HepG2 (cell line): ENCODE data around the gene TOR4A. TPM values are rescaled to one million over a fixed set of nuclear protein-coding genes. Genes with fewer than 3 reads are reported as not detected.
A peak's percentile ranks its signal among the peaks of the same experiment; 100 is the strongest.

Experiments
- ARID2 ChIP-seq: sonication (generic); formaldehyde crosslinking; IDR thresholded peaks from 2 replicates; pipeline ENCODE4 v1.8.1; 2022; ENCODE audit warnings: mild to moderate bottlenecking, missing genetic modification reagents, borderline replicate concordance
- ASH2L ChIP-seq: fragments of 300-600, 200-600 bp; sonication (generic); IDR thresholded peaks from 2 replicates; pipeline ENCODE4 v1.7.0; 2017; ENCODE audit warnings: low read depth, mild to moderate bottlenecking, moderate library complexity, mixed read lengths, low read length; ENCODE audit not compliant: insufficient read length
- ETV5 ChIP-seq: IDR thresholded peaks from 2 replicates; pipeline ENCODE4 v1.6.1; 2018; ENCODE audit warnings: missing biosample characterization, missing genetic modification reagents, inconsistent platforms, borderline replicate concordance
- HNRNPL ChIP-seq: fragments of 200-400 bp; formaldehyde crosslinking; IDR thresholded peaks from 2 replicates; pipeline ENCODE4 v1.6.1; 2017; ENCODE audit warnings: mild to moderate bottlenecking, low read depth, low read length
- KDM2A ChIP-seq: sonication (generic); formaldehyde crosslinking; IDR thresholded peaks from 2 replicates; pipeline ENCODE4 v1.4.0; 2020; ENCODE audit warnings: low read depth, missing genetic modification reagents, borderline replicate concordance
- MBNL3 ChIP-seq: fragments of 250-450 bp; sonication (Bioruptor Pico); conservative IDR thresholded peaks from 2 replicates; pipeline ENCODE4 v1.8.0; 2022; ENCODE audit warnings: mild to moderate bottlenecking, inconsistent platforms
- MXI1 ChIP-seq: IDR thresholded peaks from 3 replicates; pipeline ENCODE4 v1.6.1; 2012; ENCODE audit warnings: low read depth, low read length, inconsistent platforms, borderline replicate concordance
- RAD21 ChIP-seq: fragments of 450-650 bp; formaldehyde crosslinking; IDR thresholded peaks from 2 replicates; pipeline ENCODE4 v1.5.0; 2020; ENCODE audit warnings: mild to moderate bottlenecking
- SAP130 ChIP-seq: IDR thresholded peaks from 2 replicates; pipeline ENCODE4 v1.6.1; 2016; ENCODE audit warnings: low read depth
- TGIF2 ChIP-seq: IDR thresholded peaks from 2 replicates; pipeline ENCODE4 v1.6.1; 2016; ENCODE audit warnings: control low read depth, missing compliant biosample characterization
- ZNF136 ChIP-seq: sonication (generic); formaldehyde crosslinking; IDR thresholded peaks from 2 replicates; pipeline ENCODE4 v1.8.1; 2022; ENCODE audit warnings: low read depth, mild to moderate bottlenecking, moderate library complexity, missing genetic modification reagents
- ZNF232 ChIP-seq: sonication (generic); formaldehyde crosslinking; IDR thresholded peaks from 2 replicates; pipeline ENCODE4 v1.4.0; 2020; ENCODE audit warnings: missing genetic modification reagents, borderline replicate concordance
- ZNF768 ChIP-seq: sonication (generic); formaldehyde crosslinking; IDR thresholded peaks from 2 replicates; pipeline ENCODE4 v1.4.0; 2020; ENCODE audit warnings: missing genetic modification reagents
- ZNF773 ChIP-seq: sonication (generic); formaldehyde crosslinking; IDR thresholded peaks from 2 replicates; pipeline ENCODE4 v1.4.0; 2020; ENCODE audit warnings: missing genetic modification reagents, borderline replicate concordance
- polyA plus RNA-seq, 8 experiments: library from polyadenylated mRNA; depleted of rRNA in 3 of 8; stranded (reverse) in 7 of 8; unstranded in 1 of 8; fragments of >200 nt; fragmentation: Illumina TruSeq in 4 of 8; extraction: Trizol in 4 of 8; gene quantifications; 2 replicates each; pipeline versions ENCODE4 v1.2.1 to v1.2.3, GENCODE V29; 2011 to 2016; ENCODE audit warnings: low read depth in 4 of 8, missing spikeins in 1 of 8, mixed read lengths in 1 of 8; ENCODE audit not compliant: insufficient read depth in 1 of 8
- total RNA-seq, 5 experiments: library from RNA; depleted of rRNA; stranded (reverse); fragments of >200 nt; fragmentation: Illumina TruSeq; extraction: Trizol; gene quantifications; 2 replicates each; pipeline ENCODE4 v1.2.3, GENCODE V29; 2016; ENCODE audit warnings: low read depth in 1 of 5
- TF ChIP-seq, protein P1 (sequence below): sonication (generic); formaldehyde crosslinking; IDR thresholded peaks from 2 replicates; pipeline ENCODE4 v1.8.0; 2022; ENCODE audit warnings: mild to moderate bottlenecking, missing genetic modification reagents, moderate library complexity
- TF ChIP-seq, protein P2 (sequence below): IDR thresholded peaks from 2 replicates; pipeline ENCODE4 v1.6.1; 2018; ENCODE audit warnings: missing genetic modification reagents, mild to moderate bottlenecking, missing compliant biosample characterization
- TF ChIP-seq, protein P3 (sequence below): sonication (generic); formaldehyde crosslinking; IDR thresholded peaks from 2 replicates; pipeline ENCODE4 v1.4.0; 2020; ENCODE audit warnings: missing genetic modification reagents
- TF ChIP-seq, protein P4 (sequence below): sonication (generic); formaldehyde crosslinking; IDR thresholded peaks from 2 replicates; pipeline ENCODE4 v1.4.0; 2020; ENCODE audit warnings: mild to moderate bottlenecking, missing genetic modification reagents

Gene TOR4A
- total and polyA plus RNA-seq, 2 of the 13 experiments (the other 11 are each of a cell fraction or from before 2014, with no cell fraction given): 11.1 to 14.2 TPM

DNA sequence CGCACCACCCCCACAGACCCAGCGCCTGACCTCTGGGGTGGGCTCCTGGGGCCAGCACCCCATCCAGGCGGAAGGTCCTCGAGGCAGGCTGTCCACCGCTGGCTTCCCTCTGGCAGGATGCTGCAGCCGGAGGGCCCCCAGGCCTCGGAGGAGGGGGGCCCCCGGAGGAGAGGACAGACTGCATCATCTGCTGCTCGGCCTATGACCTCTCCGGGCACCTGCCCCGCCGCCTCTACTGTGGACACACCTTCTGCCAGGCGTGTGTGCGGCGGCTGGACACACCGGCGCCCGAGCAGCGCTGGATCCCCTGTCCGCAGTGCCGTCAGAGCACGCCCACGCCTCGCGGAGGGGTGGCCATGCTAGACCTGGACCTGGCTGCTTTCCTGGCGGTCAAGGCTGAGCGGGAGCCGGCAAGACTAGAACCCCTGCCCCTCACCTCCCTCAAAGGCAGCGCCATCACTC, 49.0 kb upstream of the TOR4A start (continued):
- peak; percentile 6; the same call in 1 of the 2 replicates for TF ChIP-seq ZNF768 (CRISPR knock-in tag)
- TF ChIP-seq, protein P1, sequence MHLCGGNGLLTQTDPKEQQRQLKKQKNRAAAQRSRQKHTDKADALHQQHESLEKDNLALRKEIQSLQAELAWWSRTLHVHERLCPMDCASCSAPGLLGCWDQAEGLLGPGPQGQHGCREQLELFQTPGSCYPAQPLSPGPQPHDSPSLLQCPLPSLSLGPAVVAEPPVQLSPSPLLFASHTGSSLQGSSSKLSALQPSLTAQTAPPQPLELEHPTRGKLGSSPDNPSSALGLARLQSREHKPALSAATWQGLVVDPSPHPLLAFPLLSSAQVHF (CRISPR knock-in tag): 0 out of 2 replicates have a peak, but pooled peaks have one; percentile 66
- no peak for TF ChIP-seq ZNF773
- TF ChIP-seq, protein P2, sequence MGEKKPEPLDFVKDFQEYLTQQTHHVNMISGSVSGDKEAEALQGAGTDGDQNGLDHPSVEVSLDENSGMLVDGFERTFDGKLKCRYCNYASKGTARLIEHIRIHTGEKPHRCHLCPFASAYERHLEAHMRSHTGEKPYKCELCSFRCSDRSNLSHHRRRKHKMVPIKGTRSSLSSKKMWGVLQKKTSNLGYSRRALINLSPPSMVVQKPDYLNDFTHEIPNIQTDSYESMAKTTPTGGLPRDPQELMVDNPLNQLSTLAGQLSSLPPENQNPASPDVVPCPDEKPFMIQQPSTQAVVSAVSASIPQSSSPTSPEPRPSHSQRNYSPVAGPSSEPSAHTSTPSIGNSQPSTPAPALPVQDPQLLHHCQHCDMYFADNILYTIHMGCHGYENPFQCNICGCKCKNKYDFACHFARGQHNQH (CRISPR knock-in tag): 0 out of 2 replicates have a peak, but pooled peaks have one; percentile 38
- TF ChIP-seq, protein P3, sequence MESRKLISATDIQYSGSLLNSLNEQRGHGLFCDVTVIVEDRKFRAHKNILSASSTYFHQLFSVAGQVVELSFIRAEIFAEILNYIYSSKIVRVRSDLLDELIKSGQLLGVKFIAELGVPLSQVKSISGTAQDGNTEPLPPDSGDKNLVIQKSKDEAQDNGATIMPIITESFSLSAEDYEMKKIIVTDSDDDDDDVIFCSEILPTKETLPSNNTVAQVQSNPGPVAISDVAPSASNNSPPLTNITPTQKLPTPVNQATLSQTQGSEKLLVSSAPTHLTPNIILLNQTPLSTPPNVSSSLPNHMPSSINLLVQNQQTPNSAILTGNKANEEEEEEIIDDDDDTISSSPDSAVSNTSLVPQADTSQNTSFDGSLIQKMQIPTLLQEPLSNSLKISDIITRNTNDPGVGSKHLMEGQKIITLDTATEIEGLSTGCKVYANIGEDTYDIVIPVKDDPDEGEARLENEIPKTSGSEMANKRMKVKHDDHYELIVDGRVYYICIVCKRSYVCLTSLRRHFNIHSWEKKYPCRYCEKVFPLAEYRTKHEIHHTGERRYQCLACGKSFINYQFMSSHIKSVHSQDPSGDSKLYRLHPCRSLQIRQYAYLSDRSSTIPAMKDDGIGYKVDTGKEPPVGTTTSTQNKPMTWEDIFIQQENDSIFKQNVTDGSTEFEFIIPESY: peak; percentile 9; the same call in 1 of the 2 replicates
- peak; percentile 5 for TF ChIP-seq ASH2L
- no peak for TF ChIP-seq ZNF232 (CRISPR knock-in tag)
- peak; percentile 55; the same call in 1 of the 2 replicates for TF ChIP-seq HNRNPL
- no peak for TF ChIP-seq MBNL3 (CRISPR knock-in tag)
- TF ChIP-seq ETV5 (CRISPR knock-in tag): 0 out of 2 replicates have a peak, but pooled peaks have one; percentile 18
- TF ChIP-seq RAD21 (CRISPR knock-in tag): no peak
- TF ChIP-seq TGIF2: no peak
- peak; percentile 77 for TF ChIP-seq KDM2A (CRISPR knock-in tag)
- TF ChIP-seq, protein P4, sequence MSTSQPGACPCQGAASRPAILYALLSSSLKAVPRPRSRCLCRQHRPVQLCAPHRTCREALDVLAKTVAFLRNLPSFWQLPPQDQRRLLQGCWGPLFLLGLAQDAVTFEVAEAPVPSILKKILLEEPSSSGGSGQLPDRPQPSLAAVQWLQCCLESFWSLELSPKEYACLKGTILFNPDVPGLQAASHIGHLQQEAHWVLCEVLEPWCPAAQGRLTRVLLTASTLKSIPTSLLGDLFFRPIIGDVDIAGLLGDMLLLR (CRISPR knock-in tag): no peak
- TF ChIP-seq ARID2 (CRISPR knock-in tag): 0 out of 2 replicates have a peak, but pooled peaks have one; percentile 67
- TF ChIP-seq ZNF136 (CRISPR knock-in tag): 0 out of 2 replicates have a peak, but pooled peaks have one; percentile 19
- TF ChIP-seq SAP130 (CRISPR knock-in tag): peak; percentile 57
- TF ChIP-seq MXI1: peak; percentile 27; the same call in 1 of the 3 replicates
